HG02943 (cell line): Measurements from ENCODE around the gene LMBRD1.

Experiments
- ATAC-seq: cut with Tn5 transposase; IDR thresholded peaks from one replicate; pipeline ENCODE4 v1.9.1; 2021; ENCODE audit warnings: mild to moderate bottlenecking, low read depth, moderate library complexity; ENCODE audit not compliant: unreplicated experiment

The LMBRD1 gene

GRCh38 chr6:69650703-69651102, 146.1 kb downstream of the LMBRD1 start:
- no peak for ATAC-seq

GRCh38 chr6:69647726-69648125, 149.1 kb downstream of the LMBRD1 start:
- ATAC-seq, result no peak

- ATAC-seq, result no peak
Measured at GRCh38 chr6:69643688-69644087, 153.1 kb downstream of the LMBRD1 start.

GRCh38 chr6:69632932-69633331, 163.9 kb downstream of the LMBRD1 start:
- ATAC-seq, result no peak

- no peak for ATAC-seq
Measured at GRCh38 chr6:69631552-69632346, 165.1 kb downstream of the LMBRD1 start.

- no peak for ATAC-seq
Measured at GRCh38 chr6:69630767-69631166, 166.0 kb downstream of the LMBRD1 start.

GRCh38 chr6:69627625-69628024, 169.2 kb downstream of the LMBRD1 start:
- ATAC-seq, result no peak

GRCh38 chr6:69624944-69625343, 171.9 kb downstream of the LMBRD1 start:
- ATAC-seq, result no peak
